Activated CD8-positive, alpha-beta memory T cell treated with anti-CD3 and anti-CD28 coated beads for 36 hours (primary cell): ENCODE measurements around the gene COL4A2. TPM values are rescaled to one million over a fixed set of nuclear protein-coding genes. Genes with fewer than 3 reads are reported as not detected.

Experiments
- CTCF ChIA-PET: fragments of 350-600 bp; sonication (Branson Sonifier 250); formaldehyde crosslinking; loops from one replicate; lab custom pipeline; 2021; ENCODE audit warnings: antibody characterized with exemption; lab: Charles Lee
- POLR2A ChIA-PET: fragments of 350-600 bp; sonication (Branson Sonifier 250); formaldehyde crosslinking; loops from one replicate; lab custom pipeline; 2021; ENCODE audit warnings: antibody characterized with exemption; lab: Charles Lee
- total RNA-seq, 2 experiments: library from RNA; stranded (reverse); gene quantifications; one replicate each; pipeline ENCODE4 v1.2.3, GENCODE V29; 2021

The COL4A2 gene
- total RNA-seq, 2 experiments from 2014 or later = not detected

GRCh38 chr13:110366733-110367132 is 59.6 kb downstream of the COL4A2 start:
- POLR2A ChIA-PET = no interaction called here
- CTCF ChIA-PET = no interaction called here

- CTCF ChIA-PET = no interaction called here
- POLR2A ChIA-PET = no interaction called here
Measured at GRCh38 chr13:110367620-110368019, 60.5 kb downstream of the COL4A2 start.

DNA sequence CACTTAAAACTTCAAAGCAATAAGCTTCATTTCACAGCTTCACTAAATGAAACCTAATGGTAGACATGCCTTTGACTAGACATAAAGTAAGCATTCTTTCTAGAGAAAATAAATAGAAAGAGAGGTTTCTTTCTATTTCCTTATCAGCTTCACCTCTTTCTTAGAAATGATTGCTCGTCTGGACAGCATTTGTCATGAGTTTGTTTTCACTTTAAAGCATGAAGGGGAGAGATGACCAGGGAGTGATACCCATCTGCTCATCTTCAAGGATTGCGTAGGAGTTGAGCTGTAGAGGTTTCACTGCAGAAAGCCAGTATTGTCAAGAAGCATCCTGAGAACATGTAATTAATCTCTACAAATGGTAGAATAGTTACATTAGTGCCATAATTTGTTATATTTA is 61.3 kb downstream of the COL4A2 start:
- CTCF ChIA-PET = no interaction called here
- POLR2A ChIA-PET = no interaction called here

DNA sequence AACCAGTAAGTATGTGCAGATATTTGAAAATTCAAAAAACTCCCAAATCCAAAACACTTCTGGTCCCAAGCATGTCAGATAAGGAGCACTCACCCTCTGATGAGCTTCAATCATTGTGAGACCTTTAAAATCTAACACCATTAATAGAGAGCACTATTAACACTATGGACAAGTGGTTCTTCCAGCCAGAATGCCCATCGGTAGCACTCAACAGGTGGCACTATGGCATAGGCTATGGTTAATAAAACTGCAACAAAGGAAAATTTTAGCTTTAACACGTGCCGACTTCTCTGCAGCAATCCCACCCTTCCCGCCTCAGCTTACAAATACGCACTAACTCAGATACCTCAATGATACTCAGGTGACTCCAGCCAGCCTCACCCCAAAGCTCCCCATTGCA is 62.3 kb downstream of the COL4A2 start:
- CTCF ChIA-PET = no interaction called here
- POLR2A ChIA-PET = no interaction called here

DNA sequence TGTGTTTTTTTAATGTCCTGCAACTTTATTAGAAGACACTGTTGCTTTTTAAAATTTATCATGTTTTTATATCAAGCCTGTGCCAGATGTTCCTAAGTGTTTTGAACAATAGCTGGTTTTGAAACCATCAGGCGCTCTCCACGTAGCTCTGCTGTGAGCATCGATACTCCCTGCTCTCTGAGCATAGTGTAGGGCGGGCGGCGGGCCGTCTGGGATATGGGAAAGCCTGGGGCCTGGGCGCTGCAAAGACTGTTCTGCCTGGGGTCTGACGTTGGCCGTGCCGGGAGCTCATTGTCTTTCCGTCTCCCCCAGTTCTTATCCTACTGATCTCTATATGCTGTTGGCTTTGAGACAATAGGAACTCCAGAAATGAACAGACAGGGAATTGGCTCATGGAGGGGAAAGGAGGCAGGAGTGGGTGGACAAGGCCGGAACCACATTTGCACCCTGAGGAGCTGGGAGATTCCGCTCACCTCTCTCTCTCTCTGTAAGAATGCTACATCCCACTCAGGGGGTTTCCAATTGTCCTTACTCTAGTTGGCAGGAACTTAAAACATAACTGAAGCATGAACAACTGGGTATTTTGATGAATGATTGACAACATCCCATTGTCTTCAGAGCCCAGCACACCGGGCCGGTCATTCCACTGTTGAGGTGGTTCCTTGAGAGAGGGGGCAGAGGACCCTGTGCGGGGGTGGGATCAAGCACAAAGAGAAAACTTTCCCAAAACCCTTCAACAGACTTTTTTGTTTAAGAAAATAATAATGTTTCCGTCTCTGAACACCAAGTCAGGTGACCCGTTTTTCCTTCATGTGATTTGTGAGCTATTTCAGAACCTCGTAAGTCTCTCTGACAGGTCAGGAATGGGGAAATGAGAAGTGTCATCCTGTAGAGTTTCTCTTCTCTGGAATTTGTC is 64.7 kb downstream of the COL4A2 start:
- POLR2A ChIA-PET = no interaction called here

GRCh38 chr13:110372676-110373075 is 65.6 kb downstream of the COL4A2 start:
- ChIA-PET POLR2A (no interaction called here), CTCF (no interaction called here)

More for the DNA sequence above, 64.7 kb downstream of the COL4A2 start:
- CTCF ChIA-PET = no interaction called here

- CTCF ChIA-PET = no interaction called here
- POLR2A ChIA-PET = no interaction called here
Measured at GRCh38 chr13:110373617-110374016, 66.5 kb downstream of the COL4A2 start.

- ChIA-PET CTCF (no interaction called here), POLR2A (no interaction called here)
Measured at GRCh38 chr13:110374431-110375370, 67.6 kb downstream of the COL4A2 start.

DNA sequence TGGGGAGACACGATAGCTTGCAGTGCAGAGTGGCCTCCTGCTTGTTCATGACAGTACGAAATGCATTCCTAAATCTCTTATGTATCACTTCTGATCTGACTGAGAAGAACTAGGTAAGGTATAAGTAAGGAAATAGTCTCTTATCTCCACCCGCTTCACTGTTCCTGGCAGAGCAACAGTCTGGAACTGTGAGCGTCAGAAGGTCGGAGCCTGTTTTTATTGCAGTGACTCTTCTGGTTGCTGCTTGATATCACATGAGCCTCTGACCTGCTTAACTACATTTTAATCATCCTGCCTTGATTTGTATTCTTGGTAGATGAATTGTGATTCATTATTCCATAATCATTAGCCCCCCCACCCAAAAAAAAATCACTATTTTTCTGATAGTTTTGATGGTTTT is 69.0 kb downstream of the COL4A2 start:
- POLR2A ChIA-PET = no interaction called here
- CTCF ChIA-PET = no interaction called here

GRCh38 chr13:110377178-110377825 is 70.2 kb downstream of the COL4A2 start:
- ChIA-PET CTCF (no interaction called here), POLR2A (no interaction called here)

DNA sequence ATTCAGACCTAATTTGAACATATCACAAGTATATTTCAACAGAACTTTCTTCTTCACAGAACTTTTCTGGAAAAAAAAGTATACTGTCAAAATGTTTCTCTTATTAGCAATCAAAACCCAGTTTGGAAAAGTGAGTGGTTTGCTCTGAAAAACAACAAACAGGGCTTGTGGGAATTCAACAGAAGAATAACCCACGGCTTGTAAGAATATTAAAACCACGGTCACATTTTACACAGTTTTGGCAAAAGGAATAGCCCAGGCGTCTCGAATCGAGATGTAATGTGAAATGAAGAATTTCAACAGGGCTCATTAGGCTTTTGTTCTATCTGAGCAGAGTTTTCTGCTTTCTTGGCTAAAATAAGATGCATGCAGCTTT is 70.7 kb downstream of the COL4A2 start:
- CTCF ChIA-PET = no interaction called here
- POLR2A ChIA-PET = no interaction called here

DNA sequence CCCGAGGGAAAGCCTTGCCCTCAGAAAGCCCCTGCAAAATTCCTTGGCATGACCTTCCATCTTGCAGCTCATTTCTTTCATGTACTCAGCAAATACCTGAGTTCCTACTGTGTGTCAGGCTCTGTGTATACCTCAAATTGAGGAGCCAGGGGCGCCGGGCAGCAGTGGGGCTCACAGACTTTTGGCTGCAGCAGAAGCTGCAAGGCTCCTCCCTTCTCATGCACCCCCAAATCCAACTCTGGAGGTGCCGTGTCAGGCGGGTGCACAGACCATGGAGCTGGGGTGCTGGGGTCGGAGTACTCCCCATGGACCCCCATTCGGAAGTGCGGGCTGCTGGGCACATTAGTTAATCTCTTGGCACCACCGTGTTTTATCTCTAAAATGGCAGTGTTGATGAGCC is 72.3 kb downstream of the COL4A2 start:
- ChIA-PET CTCF (no interaction called here), POLR2A (no interaction called here)

GRCh38 chr13:110379905-110380341 is 72.8 kb downstream of the COL4A2 start:
- POLR2A ChIA-PET = no interaction called here
- CTCF ChIA-PET = no interaction called here

DNA sequence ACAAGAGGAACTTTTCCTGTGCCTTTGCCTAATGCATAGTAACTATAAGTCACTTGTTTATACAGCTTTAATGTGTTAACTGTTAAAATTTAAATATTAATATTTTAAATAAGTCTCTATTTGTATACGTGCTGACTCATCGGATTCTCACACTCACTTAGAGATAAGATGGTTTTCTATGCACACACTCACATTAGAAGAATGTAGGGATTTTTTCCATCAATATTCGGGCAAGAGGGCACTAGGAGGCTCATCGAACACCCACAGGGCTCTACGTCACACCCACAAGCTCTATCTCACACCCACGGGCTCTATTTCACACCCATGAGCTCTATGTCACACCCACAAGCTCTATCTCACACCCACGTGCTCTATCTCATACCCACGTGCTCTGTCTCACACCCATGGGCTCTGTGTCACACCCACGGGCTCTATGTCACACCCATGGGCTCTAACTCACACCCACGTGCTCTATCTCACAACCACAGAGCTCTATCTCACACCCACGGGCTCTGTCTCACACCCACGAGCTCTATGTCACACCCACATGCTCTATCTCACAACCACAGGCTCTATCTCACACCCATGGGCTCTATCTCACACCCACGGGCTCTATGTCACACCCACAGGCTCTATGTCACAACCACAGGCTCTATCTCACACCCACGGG is 73.4 kb downstream of the COL4A2 start:
- ChIA-PET POLR2A (no interaction called here), CTCF (no interaction called here)

- ChIA-PET POLR2A (no interaction called here), CTCF (no interaction called here)
Measured at GRCh38 chr13:110381029-110381360, 73.9 kb downstream of the COL4A2 start.

GRCh38 chr13:110382229-110382628 is 75.1 kb downstream of the COL4A2 start:
- CTCF ChIA-PET = no interaction called here
- POLR2A ChIA-PET = no interaction called here

DNA sequence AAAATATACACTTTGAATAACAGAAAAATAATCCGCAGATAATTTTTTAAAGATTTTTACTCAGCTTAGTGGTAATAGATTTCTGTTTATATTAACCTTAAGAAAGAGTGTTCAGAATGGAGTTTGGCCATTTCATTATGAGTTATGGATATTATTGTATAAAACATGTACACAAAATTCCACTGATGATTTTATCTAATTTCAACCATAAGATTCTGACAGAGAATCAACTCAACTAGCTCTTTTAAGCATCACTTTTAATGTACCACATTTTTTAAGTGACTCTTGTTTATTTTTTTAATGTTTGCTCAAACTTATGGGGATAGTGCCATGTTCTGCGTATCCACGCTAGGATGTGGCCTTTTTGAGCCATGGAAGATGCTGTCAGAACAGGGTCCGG is 75.7 kb downstream of the COL4A2 start:
- ChIA-PET CTCF (no interaction called here), POLR2A (no interaction called here)

- ChIA-PET CTCF (no interaction called here), POLR2A (no interaction called here)
Measured at GRCh38 chr13:110387451-110388107, 80.5 kb downstream of the COL4A2 start.
